ENCODE results near the gene CXCR6. TPM values are rescaled to one million over a fixed set of nuclear protein-coding genes. Genes with fewer than 3 reads are reported as not detected.

CXCR6 gene
- polyA plus RNA-seq, 1 donor from 2014 or later: not detected

DNA sequence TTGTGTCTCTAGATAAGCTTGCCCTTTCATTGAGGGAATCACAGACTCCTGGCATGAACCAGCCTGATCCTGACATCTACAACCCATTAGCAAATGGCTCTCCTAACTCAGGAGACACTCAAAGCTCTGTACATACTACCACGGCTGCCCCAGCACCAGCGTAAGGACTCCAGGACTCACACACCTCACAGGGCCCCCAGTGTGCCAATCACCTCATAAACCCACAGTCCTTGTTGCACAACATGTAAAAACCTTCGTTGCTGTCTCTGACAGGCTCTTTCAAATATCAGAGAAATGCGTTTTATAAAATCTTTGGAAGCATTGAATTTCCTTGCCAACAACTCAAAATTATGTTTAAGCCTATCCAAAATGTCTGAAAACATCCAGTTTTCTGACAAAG is 45.1 kb downstream of the CXCR6 start (continued):
- TF ChIP-seq EZH2 (IDR thresholded peaks at IDR 0.05; ENCODE audit: borderline replicate concordance, insufficient read depth, low read length, poor library complexity, severe bottlenecking): no peak

DNA sequence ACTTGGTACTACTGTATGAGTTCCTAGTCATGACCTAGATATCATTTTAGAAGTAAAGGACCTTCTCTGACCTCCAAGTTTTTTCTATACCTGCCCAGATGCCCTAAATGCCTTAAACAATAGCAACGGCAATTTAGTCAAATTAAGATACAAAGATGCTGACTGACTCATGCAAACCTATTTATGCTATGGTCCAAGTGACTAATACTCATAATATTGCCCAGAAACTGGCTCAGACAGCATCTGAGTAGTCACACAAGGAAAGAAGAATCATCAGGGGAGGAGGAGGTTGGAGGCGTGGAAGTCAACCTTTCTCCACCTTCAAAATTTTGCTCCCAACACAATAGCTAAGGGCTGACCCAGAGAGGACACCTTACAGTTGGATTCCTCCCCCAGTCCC is 45.5 kb downstream of the CXCR6 start:
- Histone ChIP-seq H2AFZ (ENCODE audit: low read depth, low read length) (no peak overlapping the region), H3K27ac (ENCODE audit: low read length) (no peak overlapping the region), H3K4me3 (ENCODE audit: low read length) (no peak overlapping the region), H3K27me3 (ENCODE audit: insufficient read depth, low read depth, low read length) (no peaks in the 10 kb centered on the region), H3K9me3 (ENCODE audit: low read length) (no peaks in the 10 kb centered on the region), H3K4me2 (ENCODE audit: low read length) (no peak overlapping the region), H3K36me3 (ENCODE audit: insufficient read depth, low read length) (no peaks in the 10 kb centered on the region), H3K79me2 (replicated peaks; ENCODE audit: insufficient read depth, low read length) (no peaks in the 10 kb centered on the region), H3K9ac (ENCODE audit: low read length) (no peak overlapping the region), H3K9me2 (ENCODE audit: insufficient read depth, low read length) (no peaks in the 10 kb centered on the region), H3F3A (ENCODE audit: insufficient read depth, low read length, poor library complexity, severe bottlenecking) (no peaks in the 10 kb centered on the region), H4K20me1 (ENCODE audit: insufficient read depth) (no peaks in the 10 kb centered on the region)
- TF ChIP-seq SMC3 (conservative IDR thresholded peaks at IDR 0.05; ENCODE audit: poor library complexity) (no peak), EZH2 (IDR thresholded peaks at IDR 0.05; ENCODE audit: borderline replicate concordance, insufficient read depth, low read length, poor library complexity, severe bottlenecking) (no peak), RAD21 (conservative IDR thresholded peaks at IDR 0.05) (no peak), MXI1 (conservative IDR thresholded peaks at IDR 0.05; ENCODE audit: poor library complexity, severe bottlenecking) (no peak), TAF1 (IDR thresholded peaks at IDR 0.05; ENCODE audit: low read depth) (no peak), POLR2AphosphoS5 (IDR thresholded peaks at IDR 0.05) (no peak), EP300 (conservative IDR thresholded peaks at IDR 0.05; ENCODE audit: poor library complexity, severe bottlenecking) (no peak)
- TF ChIP-seq, protein P1, sequence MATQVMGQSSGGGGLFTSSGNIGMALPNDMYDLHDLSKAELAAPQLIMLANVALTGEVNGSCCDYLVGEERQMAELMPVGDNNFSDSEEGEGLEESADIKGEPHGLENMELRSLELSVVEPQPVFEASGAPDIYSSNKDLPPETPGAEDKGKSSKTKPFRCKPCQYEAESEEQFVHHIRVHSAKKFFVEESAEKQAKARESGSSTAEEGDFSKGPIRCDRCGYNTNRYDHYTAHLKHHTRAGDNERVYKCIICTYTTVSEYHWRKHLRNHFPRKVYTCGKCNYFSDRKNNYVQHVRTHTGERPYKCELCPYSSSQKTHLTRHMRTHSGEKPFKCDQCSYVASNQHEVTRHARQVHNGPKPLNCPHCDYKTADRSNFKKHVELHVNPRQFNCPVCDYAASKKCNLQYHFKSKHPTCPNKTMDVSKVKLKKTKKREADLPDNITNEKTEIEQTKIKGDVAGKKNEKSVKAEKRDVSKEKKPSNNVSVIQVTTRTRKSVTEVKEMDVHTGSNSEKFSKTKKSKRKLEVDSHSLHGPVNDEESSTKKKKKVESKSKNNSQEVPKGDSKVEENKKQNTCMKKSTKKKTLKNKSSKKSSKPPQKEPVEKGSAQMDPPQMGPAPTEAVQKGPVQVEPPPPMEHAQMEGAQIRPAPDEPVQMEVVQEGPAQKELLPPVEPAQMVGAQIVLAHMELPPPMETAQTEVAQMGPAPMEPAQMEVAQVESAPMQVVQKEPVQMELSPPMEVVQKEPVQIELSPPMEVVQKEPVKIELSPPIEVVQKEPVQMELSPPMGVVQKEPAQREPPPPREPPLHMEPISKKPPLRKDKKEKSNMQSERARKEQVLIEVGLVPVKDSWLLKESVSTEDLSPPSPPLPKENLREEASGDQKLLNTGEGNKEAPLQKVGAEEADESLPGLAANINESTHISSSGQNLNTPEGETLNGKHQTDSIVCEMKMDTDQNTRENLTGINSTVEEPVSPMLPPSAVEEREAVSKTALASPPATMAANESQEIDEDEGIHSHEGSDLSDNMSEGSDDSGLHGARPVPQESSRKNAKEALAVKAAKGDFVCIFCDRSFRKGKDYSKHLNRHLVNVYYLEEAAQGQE (IDR thresholded peaks at IDR 0.05; ENCODE audit: borderline replicate concordance): no peak
- TF ChIP-seq, protein P2, sequence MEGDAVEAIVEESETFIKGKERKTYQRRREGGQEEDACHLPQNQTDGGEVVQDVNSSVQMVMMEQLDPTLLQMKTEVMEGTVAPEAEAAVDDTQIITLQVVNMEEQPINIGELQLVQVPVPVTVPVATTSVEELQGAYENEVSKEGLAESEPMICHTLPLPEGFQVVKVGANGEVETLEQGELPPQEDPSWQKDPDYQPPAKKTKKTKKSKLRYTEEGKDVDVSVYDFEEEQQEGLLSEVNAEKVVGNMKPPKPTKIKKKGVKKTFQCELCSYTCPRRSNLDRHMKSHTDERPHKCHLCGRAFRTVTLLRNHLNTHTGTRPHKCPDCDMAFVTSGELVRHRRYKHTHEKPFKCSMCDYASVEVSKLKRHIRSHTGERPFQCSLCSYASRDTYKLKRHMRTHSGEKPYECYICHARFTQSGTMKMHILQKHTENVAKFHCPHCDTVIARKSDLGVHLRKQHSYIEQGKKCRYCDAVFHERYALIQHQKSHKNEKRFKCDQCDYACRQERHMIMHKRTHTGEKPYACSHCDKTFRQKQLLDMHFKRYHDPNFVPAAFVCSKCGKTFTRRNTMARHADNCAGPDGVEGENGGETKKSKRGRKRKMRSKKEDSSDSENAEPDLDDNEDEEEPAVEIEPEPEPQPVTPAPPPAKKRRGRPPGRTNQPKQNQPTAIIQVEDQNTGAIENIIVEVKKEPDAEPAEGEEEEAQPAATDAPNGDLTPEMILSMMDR (IDR thresholded peaks at IDR 0.05; ENCODE audit: poor library complexity, severe bottlenecking): no peak

DNA sequence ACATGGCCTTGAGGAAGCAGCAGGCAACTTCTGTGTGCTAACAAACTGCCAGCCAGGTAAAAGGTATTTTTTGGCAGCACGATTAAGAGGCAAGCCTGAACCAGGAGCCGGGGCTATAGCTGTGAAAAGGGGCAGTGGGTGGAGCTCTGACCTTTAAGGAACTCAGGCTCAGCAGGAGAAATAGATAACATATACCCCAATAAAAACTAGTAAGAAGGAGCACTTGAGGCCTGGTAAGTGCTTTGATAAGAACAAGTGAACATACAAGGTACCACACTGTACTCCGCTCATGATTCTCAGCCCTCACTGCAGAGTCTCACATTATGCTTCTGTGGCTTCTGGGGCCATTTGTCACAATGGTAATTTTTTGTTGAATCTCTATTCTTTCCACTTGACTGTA is 46.9 kb downstream of the CXCR6 start:
- H3K79me2 ChIP-seq (replicated peaks; ENCODE audit: insufficient read depth, low read length): no peaks in the 10 kb centered on the region
- no peak overlapping the region for H3K4me3 ChIP-seq (ENCODE audit: low read length)
- H3K27me3 ChIP-seq (ENCODE audit: insufficient read depth, low read depth, low read length): no peaks in the 10 kb centered on the region
- no peak overlapping the region for H2AFZ ChIP-seq (ENCODE audit: low read depth, low read length)
- no peak overlapping the region for H3K9ac ChIP-seq (ENCODE audit: low read length)
- H3K4me2 ChIP-seq (ENCODE audit: low read length): no peak overlapping the region
- H4K20me1 ChIP-seq (ENCODE audit: insufficient read depth): no peaks in the 10 kb centered on the region
- no peaks in the 10 kb centered on the region for H3F3A ChIP-seq (ENCODE audit: insufficient read depth, low read length, poor library complexity, severe bottlenecking)
- no peaks in the 10 kb centered on the region for H3K9me2 ChIP-seq (ENCODE audit: insufficient read depth, low read length)
- no peak overlapping the region for H3K27ac ChIP-seq (ENCODE audit: low read length)
- H3K36me3 ChIP-seq (ENCODE audit: insufficient read depth, low read length): no peaks in the 10 kb centered on the region
- H3K9me3 ChIP-seq (ENCODE audit: low read length): no peaks in the 10 kb centered on the region
- TF ChIP-seq TAF1 (IDR thresholded peaks at IDR 0.05; ENCODE audit: low read depth) (no peak), MXI1 (conservative IDR thresholded peaks at IDR 0.05; ENCODE audit: poor library complexity, severe bottlenecking) (no peak), RAD21 (conservative IDR thresholded peaks at IDR 0.05) (no peak), POLR2AphosphoS5 (IDR thresholded peaks at IDR 0.05) (no peak), SMC3 (conservative IDR thresholded peaks at IDR 0.05; ENCODE audit: poor library complexity) (no peak), EP300 (conservative IDR thresholded peaks at IDR 0.05; ENCODE audit: poor library complexity, severe bottlenecking) (no peak), EZH2 (IDR thresholded peaks at IDR 0.05; ENCODE audit: borderline replicate concordance, insufficient read depth, low read length, poor library complexity, severe bottlenecking) (no peak)
- TF ChIP-seq, protein P2 (IDR thresholded peaks at IDR 0.05; ENCODE audit: poor library complexity, severe bottlenecking): no peak
- TF ChIP-seq, protein P1 (IDR thresholded peaks at IDR 0.05; ENCODE audit: borderline replicate concordance): no peak

Measured in neural cell (in vitro differentiated cells).